Body of pancreas (tissue), 4 donors: ENCODE data around the gene WBP11. TPM values are rescaled to one million over a fixed set of nuclear protein-coding genes. Genes with fewer than 3 reads are reported as not detected.

Experiments used
- ATAC-seq: fragments of 150-250 bp; one replicate; pipeline ENCODE4 v1.9.1; 2016
- DNase-seq, 4 donors: peaks; one replicate each; pipeline ENCODE4 v3.0.0-alpha.2; 2019
- H3K27ac ChIP-seq, 4 donors: fragments of 200-600 bp; sonication (generic); 1 replicate in 3 of 4; 2 replicates in 1 of 4; pipeline versions ENCODE4 v1.5.1 to v1.6.1; 2016 to 2019; ENCODE audit warnings: mild to moderate bottlenecking in 1 of 4, mixed read lengths in 1 of 4, moderate library complexity in 1 of 4
- H3K27me3 ChIP-seq, 2 donors: fragments of 200-600 bp; sonication (generic); one replicate each; pipeline ENCODE4 v1.6.0; 2016; ENCODE audit warnings: mild to moderate bottlenecking in 1 of 2
- H3K36me3 ChIP-seq, 2 donors: fragments of 200-600 bp; sonication (generic); replicated peaks in 1 of 2; 2 replicates each; pipeline ENCODE4 v1.5.1; 2016; ENCODE audit warnings: low read depth in 2 of 2; ENCODE audit not compliant: insufficient read depth in 1 of 2
- H3K4me1 ChIP-seq: fragments of 200-600 bp; sonication (generic); one replicate; pipeline ENCODE4 v1.6.0; 2016
- H3K4me3 ChIP-seq, 2 donors: fragments of 200-600 bp; sonication (generic); 1 replicate in 1 of 2; 2 replicates in 1 of 2; pipeline ENCODE4 v1.5.1; 2016 to 2019
- H3K9me3 ChIP-seq, 3 donors: fragments of 200-600 bp; sonication (generic); 1 replicate in 2 of 3; 2 replicates in 1 of 3; pipeline ENCODE4 v1.5.1; 2016
- CTCF ChIP-seq, 7 experiments: fragments of 450-650 bp in 4 of 7; fragments of 200-600 bp in 3 of 7; sonication (generic) in 3 of 7; IDR thresholded peaks; one replicate each; pipeline ENCODE4 v1.5.1; 2016 to 2019; ENCODE audit warnings: antibody characterized with exemption in 7 of 7
- POLR2A ChIP-seq, 3 donors: fragments of 450-650 bp; IDR thresholded peaks; one replicate each; pipeline ENCODE4 v1.6.1; 2016; ENCODE audit warnings: antibody characterized with exemption in 3 of 3, mild to moderate bottlenecking in 2 of 3
- WGBS, 2 donors: methylation state at CpG; one replicate each; pipeline ENCODE4 v1.1.5; 2017; 5-methylcytosine and 5-hydroxymethylcytosine counted together
- intact Hi-C: fragments of 100-400 bp; cut with DNase I; formaldehyde crosslinking; loops from one replicate; pipeline ENCODE4 v1.15.1; 2023
- total RNA-seq, 2 donors: library from RNA; depleted of rRNA; stranded (reverse); fragments of >200 nt; gene quantifications; one replicate each; pipeline ENCODE4 v1.1.0, GENCODE V29; 2016

Gene WBP11
- 10 to 100 TPM in 1 of 2 donors, 1 to 10 TPM in 1; 8.6 to 14.8 TPM for total RNA-seq

- ATAC-seq (peak; percentile 100), DNase-seq (peak; percentile 93 to 99 (median 96))
- Histone ChIP-seq H3K4me3 (peak within 1 kb of the TSS; percentile 74 to 86), H3K27ac (peak within 1 kb of the TSS; percentile 85 to 91 (median 88)), H3K9me3 (no peaks in the 10 kb centered on the region), H3K27me3 (no peaks in the 10 kb centered on the region), H3K4me1 (peaks cover 14% of the 10 kb centered on the region), H3K36me3 (peaks cover 0 to 3% of the 10 kb centered on the region in 2 donors)
- 0% methylated on average over 48 to 49 of the region's 50 CpGs for WGBS, 2 donors
- TF ChIP-seq CTCF (IDR thresholded peaks at IDR 0.05) (peak in 1 of 7 experiments; percentile 5), POLR2A (IDR thresholded peaks at IDR 0.05) (peak; percentile 37 to 80 (median 80))
- intact Hi-C loops = no loop called here
Observed at GRCh38 chr12:14803011-14803829, at the start of gene WBP11, which contains the start of gene C12orf60. Gene WBP11, minus strand, starts transcription at chr12:14803478. Its CDS starts 2,095 bp downstream, at chr12:14801383. Gene C12orf60, plus strand, starts transcription at chr12:14803670. Its CDS starts 19,266 bp downstream, at chr12:14822936.

- Histone ChIP-seq H3K27ac (no peak overlapping the region), H3K9me3 (no peaks in the 10 kb centered on the region), H3K4me3 (no peak overlapping the region), H3K27me3 (no peaks in the 10 kb centered on the region), H3K36me3 (no peaks in the 10 kb centered on the region), H3K4me1 (no peaks in the 10 kb centered on the region)
- TF ChIP-seq POLR2A (IDR thresholded peaks at IDR 0.05) (no peak), CTCF (IDR thresholded peaks at IDR 0.05) (no peak)
- ATAC-seq = no peak
- intact Hi-C loops = no loop called here
- no peak for DNase-seq
Observed at GRCh38 chr12:14852880-14853279, 49.6 kb upstream of the WBP11 start.

- ATAC-seq (no peak), DNase-seq (no peak)
- Histone ChIP-seq H3K9me3 (no peaks in the 10 kb centered on the region), H3K27ac (no peak overlapping the region), H3K4me1 (peaks cover 17% of the 10 kb centered on the region), H3K27me3 (no peaks in the 10 kb centered on the region), H3K4me3 (no peak overlapping the region), H3K36me3 (no peaks in the 10 kb centered on the region)
- TF ChIP-seq CTCF (IDR thresholded peaks at IDR 0.05) (no peak), POLR2A (IDR thresholded peaks at IDR 0.05) (no peak)
- WGBS, 2 donors = 0 to 14% methylated on average over 1 of the region's 1 CpG
- intact Hi-C loops = no loop called here
Observed at GRCh38 chr12:14850929-14851663, 47.8 kb upstream of the WBP11 start.

- intact Hi-C loops = loop anchor here (5.0 kb wide), 1 partner anchor 153 kb away; no protein-coding TSS in a partner anchor
- TF ChIP-seq CTCF (IDR thresholded peaks at IDR 0.05) (no peak), POLR2A (IDR thresholded peaks at IDR 0.05) (no peak)
- DNase-seq (no peak), ATAC-seq (no peak)
- no peaks in the 10 kb centered on the region for H3K9me3 ChIP-seq
- no peaks in the 10 kb centered on the region for H3K27me3 ChIP-seq
- peaks cover 29% of the 10 kb centered on the region for H3K4me1 ChIP-seq
- H3K36me3 ChIP-seq = no peaks in the 10 kb centered on the region
- no peak overlapping the region for H3K27ac ChIP-seq
- H3K4me3 ChIP-seq = no peak overlapping the region
- 67 to 79% methylated on average over 2 of the region's 2 CpGs for WGBS, 2 donors
Observed at GRCh38 chr12:14849661-14850060, 46.4 kb upstream of the WBP11 start.
